GF-D8 (cell line): Measurements from ENCODE around the gene SLC22A6.
"Not testable (repeated sequence)": the region's sequence is repeated elsewhere in the genome, so short reads cannot be mapped to it uniquely, and the experiment has no call there.

Source experiments
- DNase-seq: peaks from one replicate; lab custom pipeline; 2025; lab: John Stamatoyannopoulos, UW

Gene SLC22A6

GRCh38 chr11:62985041-62985750, 429 bp upstream of the SLC22A6 start:
- DNase-seq = no peak

- no peak for DNase-seq
These were observed 1.1 kb downstream of the SLC22A6 start for GRCh38 chr11:62983536-62984199.

DNA sequence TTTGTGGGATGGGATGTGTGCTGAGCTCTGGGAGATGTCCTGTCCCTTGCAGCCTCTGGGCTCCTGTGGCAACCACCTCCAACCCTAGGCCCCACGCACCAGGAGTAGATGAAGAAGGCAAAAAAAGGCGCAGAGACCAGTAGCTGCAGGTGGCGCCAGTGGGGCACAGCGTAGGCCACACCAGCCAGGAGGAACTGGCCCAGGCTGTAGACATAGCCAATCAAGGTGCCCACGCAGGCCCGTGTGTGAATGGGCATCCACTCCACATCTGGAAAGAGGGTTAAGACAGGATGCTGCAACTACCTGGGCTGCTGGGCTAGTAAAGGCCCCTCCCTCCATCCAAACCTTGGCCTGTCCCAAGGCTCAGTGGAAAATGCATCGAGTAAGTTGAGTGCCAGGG, 3.0 kb downstream of the SLC22A6 start:
- no peak for DNase-seq

DNA sequence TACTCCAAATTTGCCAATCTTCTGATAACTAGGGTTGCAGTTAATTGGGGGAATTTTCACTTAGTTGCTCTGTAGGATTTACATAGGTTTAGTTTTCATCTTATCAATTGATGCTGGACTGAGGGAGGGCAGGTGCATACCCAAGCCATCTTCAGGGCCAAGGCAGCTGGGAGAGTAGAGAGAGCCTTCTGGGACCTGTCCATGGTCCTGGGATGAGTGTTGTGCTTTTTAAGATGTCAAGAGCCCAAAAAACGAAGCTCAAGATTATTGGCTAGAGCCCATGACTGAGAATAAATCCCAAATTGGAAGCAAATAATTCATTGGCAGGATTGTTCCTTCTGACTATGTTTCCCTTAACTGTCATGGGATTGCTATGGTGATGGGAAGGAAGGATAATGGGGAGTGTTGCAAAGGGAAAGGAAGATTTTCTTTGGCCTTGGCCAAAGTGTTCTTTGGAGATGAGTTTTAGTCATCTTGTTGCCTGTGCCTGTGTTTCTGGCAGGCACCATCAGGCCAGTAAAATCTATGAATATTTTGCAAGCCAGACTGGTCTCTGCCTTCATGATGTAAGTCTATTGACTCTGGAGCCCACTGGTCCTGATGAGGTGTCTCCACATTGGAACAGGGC, 4.5 kb downstream of the SLC22A6 start:
- no peak for DNase-seq

- no peak for DNase-seq
These were observed 8.7 kb downstream of the SLC22A6 start for GRCh38 chr11:62976109-62976508.

GRCh38 chr11:62974848-62975522, 9.8 kb downstream of the SLC22A6 start:
- DNase-seq = no peak

DNA sequence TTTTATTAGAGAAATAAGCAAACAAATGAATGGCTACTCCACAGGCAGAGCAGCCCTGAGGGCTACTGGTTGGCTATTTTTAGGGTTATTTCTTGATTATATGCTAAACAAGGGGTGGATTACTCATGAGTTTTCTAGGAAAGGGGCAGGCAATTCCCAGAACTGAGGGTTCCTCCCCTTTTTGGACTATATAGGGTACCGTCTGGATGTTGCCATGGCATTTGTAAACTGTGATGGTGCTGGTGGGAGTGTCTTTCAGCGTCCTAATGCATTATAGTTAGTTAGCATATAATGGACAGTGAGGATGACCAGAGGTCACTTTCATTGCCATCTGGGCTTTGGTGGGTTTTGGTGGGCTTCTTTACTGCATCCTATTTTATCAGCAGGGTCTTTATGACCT, 19.2 kb downstream of the SLC22A6 start:
- DNase-seq = no peak

DNA sequence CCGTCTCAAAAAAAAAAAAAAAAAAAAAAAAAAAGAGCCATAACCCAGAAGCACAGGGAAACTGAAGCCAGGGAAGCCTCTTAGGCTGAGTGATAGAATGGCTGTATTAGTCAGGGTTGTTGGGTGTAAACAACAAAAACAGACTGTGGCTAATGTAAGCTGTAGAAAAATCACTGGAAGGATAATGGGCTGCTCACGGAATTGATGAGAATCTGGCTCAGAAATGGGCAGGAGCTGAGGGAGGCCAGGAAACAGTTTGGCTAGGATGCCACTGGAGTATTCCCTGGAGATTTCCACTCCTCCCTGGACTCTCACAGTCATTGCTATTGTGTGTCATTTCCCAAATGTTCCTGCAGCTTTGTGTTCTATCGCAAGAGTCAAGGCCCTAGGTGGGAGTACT, 22.4 kb downstream of the SLC22A6 start:
- no peak for DNase-seq

GRCh38 chr11:62961017-62961570, 23.7 kb downstream of the SLC22A6 start:
- DNase-seq = no peak

GRCh38 chr11:62959422-62959980, 25.3 kb downstream of the SLC22A6 start:
- no peak for DNase-seq

GRCh38 chr11:62958547-62959421, 26.0 kb downstream of the SLC22A6 start:
- DNase-seq = no peak

GRCh38 chr11:62957147-62957546, 27.6 kb downstream of the SLC22A6 start:
- DNase-seq = no peak

DNA sequence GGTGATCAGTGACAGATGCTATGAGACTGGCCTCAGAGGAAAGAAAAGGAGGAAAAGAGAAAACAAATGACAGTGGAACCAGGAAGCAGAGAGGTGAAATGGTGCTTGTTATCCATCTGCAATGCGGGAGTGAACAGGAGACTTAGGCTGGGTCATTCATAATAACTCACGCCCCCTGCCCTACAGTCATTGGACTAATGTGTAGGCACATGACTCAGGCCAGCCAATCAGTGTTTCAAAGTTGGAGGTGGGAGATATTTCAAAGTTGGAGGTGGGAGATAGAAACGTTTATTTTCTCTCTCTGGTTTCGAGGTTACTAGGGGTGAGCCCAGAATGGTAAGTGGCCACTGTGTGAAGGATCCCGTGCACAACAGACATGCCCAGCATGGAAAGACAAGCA, 30.3 kb downstream of the SLC22A6 start:
- DNase-seq = no peak

GRCh38 chr11:62953811-62954210, 31.0 kb downstream of the SLC22A6 start:
- no peak for DNase-seq

- no peak for DNase-seq
These were observed 35.9 kb downstream of the SLC22A6 start for GRCh38 chr11:62948765-62949320.

- DNase-seq = not testable (repeated sequence)
These were observed 39.2 kb downstream of the SLC22A6 start for GRCh38 chr11:62945538-62945937.

DNA sequence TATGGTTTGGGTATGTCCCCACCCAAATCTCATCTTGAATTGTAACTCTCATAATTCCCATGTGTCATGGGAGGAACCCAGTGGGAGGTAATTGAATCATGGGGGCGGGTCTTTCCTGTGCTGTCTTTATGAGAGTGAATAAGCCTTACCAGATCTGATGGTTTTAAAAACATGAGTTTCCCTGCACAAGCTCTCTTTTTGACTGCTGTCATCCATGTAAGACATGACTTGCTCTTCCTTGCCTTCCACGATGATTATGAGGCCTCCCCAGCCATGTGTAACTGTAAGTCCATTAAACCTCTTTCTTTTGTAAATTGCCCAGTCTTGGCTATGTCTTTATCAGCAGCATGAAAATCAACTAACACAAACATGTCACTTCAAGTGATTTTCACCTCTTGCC, 47.2 kb downstream of the SLC22A6 start:
- DNase-seq = not testable (repeated sequence)

DNA sequence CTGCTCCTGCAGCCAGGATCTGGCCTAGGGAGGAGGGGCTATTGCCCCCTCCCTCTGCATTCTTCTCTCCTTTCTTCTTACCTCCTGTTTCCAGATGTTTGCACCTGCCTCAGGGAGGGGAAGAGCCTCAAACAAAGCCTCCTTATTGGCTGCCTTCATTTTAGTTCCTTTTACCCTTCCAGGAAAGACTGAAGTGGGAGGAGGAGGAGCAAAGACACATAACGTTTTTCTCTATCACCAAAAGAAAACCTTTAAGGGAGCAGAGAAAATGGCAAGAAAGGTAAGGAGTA, 50.3 kb downstream of the SLC22A6 start:
- DNase-seq = no peak

DNA sequence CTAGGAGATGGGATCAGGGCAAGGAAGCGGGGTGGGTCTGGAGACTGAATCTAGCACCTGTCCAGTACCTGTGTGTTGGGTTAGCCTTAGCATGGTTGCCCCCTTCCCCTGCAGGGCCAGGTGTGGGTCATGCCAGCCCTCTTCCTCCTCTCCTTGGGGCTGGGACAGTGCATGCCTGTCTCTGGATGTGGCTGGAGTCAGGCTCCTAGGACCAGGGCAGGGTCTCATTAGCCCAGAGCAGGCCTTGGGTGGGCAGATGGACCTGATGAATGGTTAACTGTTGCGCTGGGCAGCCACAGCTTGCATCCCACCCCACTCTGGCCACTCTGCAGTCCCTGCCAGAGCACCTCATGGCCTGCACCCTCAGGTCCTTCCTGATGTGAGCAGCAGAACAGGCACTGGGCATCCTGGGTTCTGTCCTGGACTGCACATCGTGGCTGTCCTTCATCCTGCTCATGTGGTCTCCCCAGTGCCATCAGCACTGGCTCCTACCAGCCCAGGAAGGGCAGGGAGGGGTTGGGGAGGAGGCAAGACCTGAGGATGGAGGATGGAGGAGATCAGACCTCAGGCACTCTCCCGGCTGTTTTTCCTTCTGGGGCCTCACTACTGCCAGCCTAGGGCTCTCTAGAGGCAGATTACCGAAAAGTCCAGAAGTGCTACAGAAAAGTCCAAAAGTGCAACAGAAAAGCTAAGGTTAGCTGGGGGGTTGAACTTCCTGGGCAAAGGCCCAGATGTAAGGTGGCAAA, 50.8 kb downstream of the SLC22A6 start:
- no peak for DNase-seq

DNA sequence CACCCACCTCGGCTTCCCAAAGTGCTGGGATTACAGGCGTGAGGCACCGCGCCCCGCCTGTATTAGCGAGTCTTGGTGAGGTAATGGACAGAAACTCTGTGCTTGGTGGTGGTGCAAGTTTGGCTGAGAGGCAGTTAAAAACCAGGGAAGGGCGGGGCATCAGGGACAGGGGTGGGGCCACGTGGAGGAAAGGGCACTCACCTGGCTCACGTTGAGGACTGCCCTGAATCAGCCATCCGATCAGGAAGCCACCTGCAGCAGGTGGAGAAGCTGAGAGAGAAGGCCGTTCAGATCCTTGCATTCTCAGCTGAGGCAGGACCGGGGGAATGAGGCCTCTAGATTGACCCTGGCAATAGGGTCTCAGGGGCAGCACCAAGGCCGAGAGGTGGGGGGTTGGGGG, 51.5 kb downstream of the SLC22A6 start:
- no peak for DNase-seq
